ENCODE data around the gene GSTK1. TPM values are rescaled to one million over a fixed set of nuclear protein-coding genes. Genes with fewer than 3 reads are reported as not detected.
"Not testable (repeated sequence)": the region's sequence is repeated elsewhere in the genome, so short reads cannot be mapped to it uniquely, and the experiment has no call there.

Gene GSTK1
- 100 and 116 TPM in 2 replicates for polyA plus RNA-seq (2011; rRNA removed)
- polyA minus RNA-seq (2011; rRNA and poly(A)+ RNA removed): 65.1 and 80.4 TPM in 2 replicates

DNA sequence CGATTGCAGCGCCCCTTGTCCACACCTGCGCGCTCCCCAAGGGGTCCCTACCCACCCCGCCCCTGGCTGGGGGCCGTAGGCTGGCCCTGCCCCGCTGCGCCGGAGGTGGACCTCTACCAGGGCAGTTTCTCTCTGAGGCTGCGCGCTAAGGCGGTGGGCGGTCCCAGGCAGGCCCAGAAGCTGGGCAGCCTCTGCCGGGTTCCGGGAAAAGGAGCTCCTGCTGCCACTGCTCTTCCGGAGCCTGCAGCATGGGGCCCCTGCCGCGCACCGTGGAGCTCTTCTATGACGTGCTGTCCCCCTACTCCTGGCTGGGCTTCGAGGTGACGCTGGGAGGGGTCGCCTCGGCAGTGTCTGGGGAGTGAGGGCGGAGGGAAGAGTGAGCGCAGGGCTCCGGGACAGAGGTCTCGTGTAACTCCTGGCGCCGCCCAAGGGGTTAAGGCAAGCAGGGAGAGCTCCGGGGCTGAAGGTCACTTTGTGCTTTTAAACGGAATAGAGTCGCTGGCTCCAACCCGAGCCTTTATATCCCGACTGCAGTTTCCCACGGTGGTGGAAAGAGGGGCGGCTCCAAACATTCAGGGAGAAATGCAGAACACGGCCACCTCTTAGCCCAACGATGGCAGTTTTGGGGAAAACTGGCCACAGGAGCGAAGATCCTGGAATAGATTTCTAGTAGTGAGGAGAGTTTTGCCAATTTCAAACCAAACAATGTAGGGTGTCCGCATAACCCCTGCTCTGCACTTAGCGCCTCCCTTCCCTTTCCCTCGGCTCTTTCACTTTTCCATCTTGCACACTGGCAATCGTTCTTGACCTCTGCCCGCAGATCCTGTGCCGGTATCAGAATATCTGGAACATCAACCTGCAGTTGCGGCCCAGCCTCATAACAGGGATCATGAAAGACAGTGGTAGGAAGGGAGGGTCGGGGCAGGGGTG lies at the start of gene GSTK1:
TSS of gene GSTK1 (plus strand) at position 176 of the 930 bp plus-strand sequence. CDS start at position 249, 73 bp downstream.
- peak; percentile 16 for DNase-seq (ENCODE audit: low read depth, low spot score)

DNA sequence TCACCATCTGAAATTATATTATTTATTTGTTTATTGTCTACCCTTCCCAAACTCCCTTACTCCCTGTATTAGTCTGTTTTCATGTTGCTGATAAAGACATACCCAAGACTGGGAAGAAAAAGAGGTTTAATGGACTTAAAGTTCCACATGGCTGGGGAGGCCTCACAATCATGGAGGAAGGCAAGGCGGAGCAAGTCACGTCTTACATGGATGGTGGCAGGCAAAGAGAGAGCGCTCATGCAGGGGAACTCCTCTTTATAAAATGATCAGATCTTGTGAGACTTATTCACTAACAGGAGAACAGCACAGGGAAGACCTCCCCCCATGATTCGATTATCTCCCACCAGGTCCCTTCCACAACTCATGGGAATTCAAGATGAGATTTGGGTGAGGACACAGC lies 49.8 kb upstream of the GSTK1 start:
- DNase-seq (ENCODE audit: low read depth, low spot score); H3K4me3 ChIP-seq (ENCODE audit: low read depth, low read length); H3K9me3 ChIP-seq (ENCODE audit: control insufficient read depth, insufficient read depth, low read length); H3K27me3 ChIP-seq (ENCODE audit: control insufficient read depth, insufficient read depth, low read length); POLR2A ChIA-PET; H3K27ac ChIP-seq (ENCODE audit: low read depth, low read length): not testable (repeated sequence)
- CTCF ChIA-PET: interaction anchor here (0.5 to 8.8 kb wide), 6 partner anchors 198 to 355 kb away, joined by 4 to 406 read pairs (median 20); no protein-coding TSS in a partner anchor

More for the DNA sequence above, at the start of gene GSTK1:
- TF ChIP-seq CTCF (IDR thresholded peaks at IDR 0.05; ENCODE audit: low read depth, low read length): no peak
- H3K27me3 ChIP-seq (ENCODE audit: control insufficient read depth, insufficient read depth, low read length): no peaks in the 10 kb centered on the region
- no peaks in the 10 kb centered on the region; the same call in 1 of the 2 replicates for H3K9me3 ChIP-seq (ENCODE audit: control insufficient read depth, insufficient read depth, low read length)
- peak within 1 kb of the TSS; percentile 86 for H3K4me3 ChIP-seq (ENCODE audit: low read depth, low read length)
- ChIA-PET CTCF (interaction anchor here (0.9 to 6.7 kb wide), 7 partner anchors 8 to 153 kb away, joined by 3 to 57 read pairs (median 6); partner anchors contain the start of gene CASP2), POLR2A (interaction anchor here (0.6 to 1.6 kb wide), 5 partner anchors 19 to 141 kb away, joined by 3 to 20 read pairs (median 4); partner anchors contain the start of genes CASP2 and ZYX)
- H3K27ac ChIP-seq (ENCODE audit: low read depth, low read length): peak within 1 kb of the TSS; percentile 31

- CTCF ChIA-PET: interaction anchor here (0.6 to 8.8 kb wide), 101 partner anchors 9 to 1311 kb away, joined by 3 to 406 read pairs (median 4); partner anchors contain the start of genes CASP2, EPHB6, GSTK1 and TAS2R39
- H3K4me3 ChIP-seq (ENCODE audit: low read depth, low read length): no peak overlapping the region
- peak; percentile 100 for TF ChIP-seq CTCF (IDR thresholded peaks at IDR 0.05; ENCODE audit: low read depth, low read length)
- H3K9me3 ChIP-seq (ENCODE audit: control insufficient read depth, insufficient read depth, low read length): no peaks in the 10 kb centered on the region
- H3K27ac ChIP-seq (ENCODE audit: low read depth, low read length): no peak overlapping the region
- peak; percentile 71 for DNase-seq (ENCODE audit: low read depth, low spot score)
- POLR2A ChIA-PET: interaction anchor here (0.5 kb wide), 1 partner anchor 207 kb away, joined by 3 read pairs; no protein-coding TSS in a partner anchor
- H3K27me3 ChIP-seq (ENCODE audit: control insufficient read depth, insufficient read depth, low read length): no peaks in the 10 kb centered on the region
Measured at GRCh38 chr7:143214789-143215679, 48.2 kb upstream of the GSTK1 start.

- Histone ChIP-seq H3K4me3 (ENCODE audit: low read depth, low read length) (no peak overlapping the region), H3K9me3 (ENCODE audit: control insufficient read depth, insufficient read depth, low read length) (no peaks in the 10 kb centered on the region), H3K27me3 (ENCODE audit: control insufficient read depth, insufficient read depth, low read length) (no peaks in the 10 kb centered on the region), H3K27ac (ENCODE audit: low read depth, low read length) (no peak overlapping the region)
- CTCF ChIA-PET: interaction anchor here (0.9 to 8.8 kb wide), 38 partner anchors 8 to 824 kb away, joined by 3 to 406 read pairs (median 4); partner anchors contain the start of genes CASP2 and TAS2R39
- no peak for DNase-seq (ENCODE audit: low read depth, low spot score)
- POLR2A ChIA-PET: no interaction called here
- no peak for TF ChIP-seq CTCF (IDR thresholded peaks at IDR 0.05; ENCODE audit: low read depth, low read length)
Measured at GRCh38 chr7:143216151-143216550, 47.1 kb upstream of the GSTK1 start.

DNA sequence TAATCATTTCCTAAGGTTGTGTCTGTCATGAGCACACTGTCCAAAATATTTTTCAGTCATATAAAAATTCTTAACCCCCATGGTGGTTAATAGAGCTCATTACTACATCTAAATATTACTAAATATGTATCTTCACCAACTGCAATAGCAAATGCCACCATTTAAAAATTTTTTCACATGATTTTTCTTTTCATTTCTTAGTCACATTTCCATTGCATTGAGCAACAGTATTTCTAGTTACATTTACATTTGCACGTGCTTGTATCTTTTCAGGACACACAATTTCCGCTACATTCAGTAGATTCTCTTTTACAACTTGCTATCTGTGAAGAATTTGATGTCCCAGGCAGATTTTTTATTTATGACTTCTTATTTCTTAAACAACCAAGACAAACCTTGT lies 46.6 kb upstream of the GSTK1 start:
- H3K27ac ChIP-seq (ENCODE audit: low read depth, low read length): no peak overlapping the region
- H3K4me3 ChIP-seq (ENCODE audit: low read depth, low read length): no peak overlapping the region
- CTCF ChIA-PET: interaction anchor here (0.9 to 8.8 kb wide), 8 partner anchors 14 to 363 kb away, joined by 3 to 406 read pairs (median 4); no protein-coding TSS in a partner anchor
- POLR2A ChIA-PET: no interaction called here
- H3K27me3 ChIP-seq (ENCODE audit: control insufficient read depth, insufficient read depth, low read length): no peaks in the 10 kb centered on the region
- DNase-seq (ENCODE audit: low read depth, low spot score): no peak
- TF ChIP-seq CTCF (IDR thresholded peaks at IDR 0.05; ENCODE audit: low read depth, low read length): no peak
- H3K9me3 ChIP-seq (ENCODE audit: control insufficient read depth, insufficient read depth, low read length): no peaks in the 10 kb centered on the region
